GM19239 (cell line): Measurements from ENCODE around the gene IMPG1.

ENCODE experiments used
- DNase-seq: peaks from one replicate; pipeline ENCODE4 v3.0.0; 2011; ENCODE audit warnings: low spot score; ENCODE audit not compliant: insufficient read length
- FAIRE-seq: peaks from 2 replicates; lab custom pipeline; 2011; peaks lifted over from hg19 to GRCh38; lab: Jason Lieb, UNC

Gene IMPG1

GRCh38 chr6:75896526-75896925 lies 175.9 kb downstream of the IMPG1 start:
- no peak for DNase-seq
- FAIRE-seq, result no peak

DNA sequence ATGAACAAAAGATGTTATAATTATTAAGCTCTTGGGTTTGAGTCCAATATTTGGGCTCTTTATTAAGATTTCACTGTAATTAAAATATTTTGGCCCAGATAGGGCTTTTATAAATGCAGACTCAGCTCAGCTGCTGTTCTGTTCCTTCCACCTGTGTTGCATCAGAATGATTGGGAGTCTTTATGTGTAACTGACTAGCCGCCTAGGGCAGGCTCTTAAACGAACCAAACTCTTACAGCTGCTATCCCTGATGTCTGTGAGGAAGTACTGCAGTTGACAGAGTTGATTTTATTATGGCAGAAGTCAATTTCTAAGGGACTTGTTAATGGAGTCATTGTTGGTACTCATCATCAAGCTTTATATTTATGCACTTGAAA lies 178.7 kb downstream of the IMPG1 start:
- DNase-seq (no peak), FAIRE-seq (no peak)

GRCh38 chr6:75893058-75893775 lies 179.2 kb downstream of the IMPG1 start:
- DNase-seq (no peak), FAIRE-seq (peak; percentile 82)

GRCh38 chr6:75892384-75892783 lies 180.1 kb downstream of the IMPG1 start:
- FAIRE-seq (no peak), DNase-seq (no peak)

GRCh38 chr6:75884822-75885221 lies 187.6 kb downstream of the IMPG1 start:
- no peak for FAIRE-seq
- DNase-seq, result no peak

DNA sequence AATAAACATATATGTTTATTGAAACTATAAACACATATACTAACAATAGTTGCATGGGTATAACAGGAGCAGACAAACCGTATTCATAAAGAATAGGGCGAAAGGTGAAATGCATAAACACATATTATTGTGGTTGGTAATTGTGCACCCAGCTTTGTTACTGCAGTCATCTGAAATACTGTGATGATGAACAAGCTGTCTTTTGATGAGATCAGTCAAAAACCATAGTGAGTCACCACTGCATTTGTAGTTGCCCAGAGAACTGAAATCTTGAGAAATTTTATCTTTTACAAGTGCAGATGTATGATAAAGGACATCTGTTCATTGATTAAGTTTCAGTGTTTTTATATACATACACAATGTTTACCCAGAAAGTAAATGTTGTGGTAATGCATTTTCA lies 189.7 kb downstream of the IMPG1 start:
- DNase-seq (no peak), FAIRE-seq (no peak)

GRCh38 chr6:75880305-75880704 lies 192.2 kb downstream of the IMPG1 start:
- no peak for FAIRE-seq
- no peak for DNase-seq

DNA sequence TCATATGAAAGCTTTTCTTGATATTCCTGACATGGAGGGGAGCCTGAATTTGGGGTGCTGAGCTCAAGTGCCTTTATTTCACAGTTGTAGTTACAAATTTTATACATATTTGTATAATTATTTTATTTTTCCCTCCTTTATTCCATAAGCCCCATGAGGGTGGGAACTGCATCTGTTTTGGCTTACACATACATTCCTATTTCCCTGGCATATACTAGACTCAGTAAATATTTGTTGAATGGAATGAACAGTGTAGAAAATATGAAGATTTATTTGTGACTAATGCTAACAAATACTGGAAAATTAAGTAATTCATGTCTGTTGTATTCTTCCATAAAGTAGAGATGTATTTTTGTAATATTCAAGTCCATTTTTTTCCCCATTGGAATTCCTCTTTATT lies 196.3 kb downstream of the IMPG1 start:
- DNase-seq, result no peak
- FAIRE-seq, result no peak

GRCh38 chr6:75874224-75874623 lies 198.2 kb downstream of the IMPG1 start:
- FAIRE-seq (no peak), DNase-seq (no peak)
